Activated T-cell treated with anti-CD3 and anti-CD28 coated beads, Interleukin-2, amount 50 U/mL, for 24 hours (primary cell): ENCODE results near the gene KLLN.
"Not testable (repeated sequence)": the region's sequence is repeated elsewhere in the genome, so short reads cannot be mapped to it uniquely, and the experiment has no call there.

Source experiments
- DNase-seq: peaks from one replicate; pipeline ENCODE4 v3.0.0-alpha.2; 2020
- H3K27ac Mint-ChIP-seq: 2 replicates; pipeline ENCODE4 v1.8.0; 2020; ENCODE audit warnings: mild to moderate bottlenecking, mixed read lengths
- H3K27me3 Mint-ChIP-seq: 2 replicates; pipeline ENCODE4 v1.8.0; 2020; ENCODE audit warnings: mixed read lengths
- H3K36me3 Mint-ChIP-seq: 2 replicates; pipeline ENCODE4 v1.8.0; 2020; ENCODE audit warnings: low read depth, mixed read lengths
- H3K4me1 Mint-ChIP-seq: 2 replicates; pipeline ENCODE4 v1.8.0; 2020; ENCODE audit warnings: low read depth, mixed read lengths
- H3K4me3 Mint-ChIP-seq: 2 replicates; pipeline ENCODE4 v1.8.0; 2020; ENCODE audit warnings: mild to moderate bottlenecking, moderate library complexity, mixed read lengths
- H3K9me3 Mint-ChIP-seq: 2 replicates; pipeline ENCODE4 v1.8.0; 2020; ENCODE audit warnings: mixed read lengths

KLLN gene

GRCh38 chr10:87860156-87860795, 3.1 kb downstream of the KLLN start:
- Mint-ChIP-seq H3K27ac (no peak overlapping the region), H3K4me3 (no peak overlapping the region), H3K36me3 (peaks cover 20% of the 10 kb centered on the region), H3K4me1 (peaks cover 34% of the 10 kb centered on the region), H3K27me3 (no peaks in the 10 kb centered on the region), H3K9me3 (no peaks in the 10 kb centered on the region)
- DNase-seq = no peak

- not testable (repeated sequence) for H3K36me3 Mint-ChIP-seq, H3K27me3 Mint-ChIP-seq, DNase-seq, H3K27ac Mint-ChIP-seq, H3K9me3 Mint-ChIP-seq, H3K4me3 Mint-ChIP-seq
- peaks cover 16% of the 10 kb centered on the region for H3K4me1 Mint-ChIP-seq
Observed at GRCh38 chr10:87855665-87856064, 7.7 kb downstream of the KLLN start.

GRCh38 chr10:87855247-87855646, 8.1 kb downstream of the KLLN start:
- H3K27me3 Mint-ChIP-seq, H3K9me3 Mint-ChIP-seq, H3K27ac Mint-ChIP-seq, H3K4me3 Mint-ChIP-seq, DNase-seq, H3K36me3 Mint-ChIP-seq: not testable (repeated sequence)
- H3K4me1 Mint-ChIP-seq = peaks cover 12% of the 10 kb centered on the region

GRCh38 chr10:87852089-87852488, 11.2 kb downstream of the KLLN start:
- DNase-seq = no peak
- H3K27ac Mint-ChIP-seq = no peak overlapping the region
- H3K4me1 Mint-ChIP-seq = peaks cover 9% of the 10 kb centered on the region
- no peaks in the 10 kb centered on the region for H3K9me3 Mint-ChIP-seq
- H3K27me3 Mint-ChIP-seq = no peaks in the 10 kb centered on the region
- H3K4me3 Mint-ChIP-seq = no peak overlapping the region
- no peaks in the 10 kb centered on the region for H3K36me3 Mint-ChIP-seq

- no peaks in the 10 kb centered on the region for H3K27me3 Mint-ChIP-seq
- no peaks in the 10 kb centered on the region for H3K36me3 Mint-ChIP-seq
- no peaks in the 10 kb centered on the region for H3K9me3 Mint-ChIP-seq
- peak; percentile 44 for DNase-seq
- no peak overlapping the region for H3K4me3 Mint-ChIP-seq
- H3K4me1 Mint-ChIP-seq = peaks cover 9% of the 10 kb centered on the region
- H3K27ac Mint-ChIP-seq = no peak overlapping the region
Observed at GRCh38 chr10:87850742-87851205, 12.6 kb downstream of the KLLN start.

GRCh38 chr10:87849001-87849400, 14.3 kb downstream of the KLLN start:
- Mint-ChIP-seq H3K9me3 (no peaks in the 10 kb centered on the region), H3K4me3 (no peak overlapping the region), H3K27ac (no peak overlapping the region), H3K27me3 (no peaks in the 10 kb centered on the region), H3K36me3 (no peaks in the 10 kb centered on the region), H3K4me1 (peaks cover 6% of the 10 kb centered on the region)
- DNase-seq = no peak

- no peaks in the 10 kb centered on the region for H3K36me3 Mint-ChIP-seq
- H3K4me1 Mint-ChIP-seq = peaks cover 6% of the 10 kb centered on the region
- no peak for DNase-seq
- H3K4me3 Mint-ChIP-seq = no peak overlapping the region
- no peaks in the 10 kb centered on the region for H3K27me3 Mint-ChIP-seq
- H3K27ac Mint-ChIP-seq = no peak overlapping the region
- no peaks in the 10 kb centered on the region for H3K9me3 Mint-ChIP-seq
Observed at GRCh38 chr10:87847550-87847949, 15.8 kb downstream of the KLLN start.

GRCh38 chr10:87846711-87847110, 16.6 kb downstream of the KLLN start:
- not testable (repeated sequence) for H3K36me3 Mint-ChIP-seq, H3K27me3 Mint-ChIP-seq, H3K4me1 Mint-ChIP-seq, H3K27ac Mint-ChIP-seq, H3K4me3 Mint-ChIP-seq, H3K9me3 Mint-ChIP-seq, DNase-seq

- H3K27ac Mint-ChIP-seq = no peak overlapping the region
- no peaks in the 10 kb centered on the region for H3K27me3 Mint-ChIP-seq
- H3K4me3 Mint-ChIP-seq = no peak overlapping the region
- H3K4me1 Mint-ChIP-seq = peaks cover 7% of the 10 kb centered on the region
- no peaks in the 10 kb centered on the region for H3K36me3 Mint-ChIP-seq
- no peak for DNase-seq
- no peaks in the 10 kb centered on the region for H3K9me3 Mint-ChIP-seq
Observed at GRCh38 chr10:87846023-87846422, 17.3 kb downstream of the KLLN start.

- Mint-ChIP-seq H3K4me1 (peaks cover 3% of the 10 kb centered on the region), H3K9me3 (no peaks in the 10 kb centered on the region)
Observed at GRCh38 chr10:87845624-87845998, 17.7 kb downstream of the KLLN start.

GRCh38 chr10:87844837-87845623, 18.3 kb downstream of the KLLN start:
- H3K27ac Mint-ChIP-seq = no peak overlapping the region
- no peak for DNase-seq
- H3K36me3 Mint-ChIP-seq = no peaks in the 10 kb centered on the region
- H3K9me3 Mint-ChIP-seq = no peaks in the 10 kb centered on the region
- no peaks in the 10 kb centered on the region for H3K27me3 Mint-ChIP-seq
- H3K4me3 Mint-ChIP-seq = no peak overlapping the region
- peaks cover 2% of the 10 kb centered on the region for H3K4me1 Mint-ChIP-seq

More at GRCh38 chr10:87845624-87845998, 17.7 kb downstream of the KLLN start:
- no peaks in the 10 kb centered on the region for H3K27me3 Mint-ChIP-seq
- H3K36me3 Mint-ChIP-seq = no peaks in the 10 kb centered on the region
- no peak for DNase-seq
- no peak overlapping the region for H3K27ac Mint-ChIP-seq
- no peak overlapping the region for H3K4me3 Mint-ChIP-seq

GRCh38 chr10:87843714-87844113, 19.6 kb downstream of the KLLN start:
- Mint-ChIP-seq H3K9me3 (no peaks in the 10 kb centered on the region), H3K4me1 (peaks cover 2% of the 10 kb centered on the region), H3K27ac (no peak overlapping the region), H3K27me3 (no peaks in the 10 kb centered on the region), H3K36me3 (no peaks in the 10 kb centered on the region), H3K4me3 (no peak overlapping the region)
- DNase-seq = no peak

- Mint-ChIP-seq H3K4me3 (no peak overlapping the region), H3K36me3 (no peaks in the 10 kb centered on the region), H3K9me3 (no peaks in the 10 kb centered on the region), H3K4me1 (peaks cover 2% of the 10 kb centered on the region), H3K27me3 (no peaks in the 10 kb centered on the region), H3K27ac (no peak overlapping the region)
- DNase-seq = no peak
Observed at GRCh38 chr10:87842776-87843497, 20.4 kb downstream of the KLLN start.

- Mint-ChIP-seq H3K4me1 (peaks cover 2% of the 10 kb centered on the region), H3K9me3 (no peaks in the 10 kb centered on the region), H3K36me3 (no peaks in the 10 kb centered on the region), H3K27me3 (no peaks in the 10 kb centered on the region), H3K4me3 (no peak overlapping the region), H3K27ac (no peak overlapping the region)
- no peak for DNase-seq
Observed at GRCh38 chr10:87842220-87842641, 21.1 kb downstream of the KLLN start.

GRCh38 chr10:87841186-87841585, 22.1 kb downstream of the KLLN start:
- Mint-ChIP-seq H3K4me1 (peaks cover 2% of the 10 kb centered on the region), H3K27me3 (no peaks in the 10 kb centered on the region), H3K27ac (no peak overlapping the region), H3K4me3 (no peak overlapping the region), H3K9me3 (no peaks in the 10 kb centered on the region), H3K36me3 (no peaks in the 10 kb centered on the region)
- DNase-seq = no peak
